Activated CD4-positive, alpha-beta T cell treated with anti-CD3 and anti-CD28 coated beads for 4 hours (primary cell): Measurements from ENCODE around the gene IST1.

Experiments
- DNase-seq, 2 donors: peaks; one replicate each; pipeline ENCODE4 v3.0.0-alpha.2; 2020

Gene IST1

GRCh38 chr16:71966932-71967331 lies 71.6 kb downstream of the IST1 start:
- DNase-seq = no peak

- no peak for DNase-seq
These were observed 74.0 kb downstream of the IST1 start for GRCh38 chr16:71969353-71969752.

GRCh38 chr16:71971571-71971970 lies 76.2 kb downstream of the IST1 start:
- no peak for DNase-seq

- DNase-seq = no peak
These were observed 77.0 kb downstream of the IST1 start for GRCh38 chr16:71972356-71972755.

GRCh38 chr16:71973001-71973400 lies 77.7 kb downstream of the IST1 start:
- DNase-seq = no peak

GRCh38 chr16:71974068-71974818 lies 78.9 kb downstream of the IST1 start:
- no peak for DNase-seq
